Mesendoderm (in vitro differentiated cells): ENCODE measurements around the gene ZNF865.

ENCODE experiments used
- DNase-seq: peaks from one replicate; pipeline ENCODE4 v3.0.0; 2013
- H2AK5ac ChIP-seq: 2 replicates; pipeline ENCODE4 v1.6.1; 2013; ENCODE audit warnings: low read length, inconsistent platforms
- H2BK120ac ChIP-seq: 2 replicates; pipeline ENCODE4 v1.6.1; 2013; ENCODE audit warnings: low read depth, mild to moderate bottlenecking, low read length, moderate library complexity, mixed read lengths
- H2BK15ac ChIP-seq: replicated peaks from 2 replicates; pipeline ENCODE4 v1.6.1; 2013; ENCODE audit warnings: low read depth, mild to moderate bottlenecking, moderate library complexity
- H2BK5ac ChIP-seq: 2 replicates; pipeline ENCODE4 v1.6.1; 2013; ENCODE audit warnings: low read length, inconsistent platforms
- H3K18ac ChIP-seq: 2 replicates; pipeline ENCODE4 v1.6.1; 2013; ENCODE audit warnings: mild to moderate bottlenecking, low read length, mixed read lengths
- H3K23ac ChIP-seq: one replicate; pipeline ENCODE4 v1.6.1; 2013; ENCODE audit warnings: low read length
- H3K27ac ChIP-seq: 2 replicates; pipeline ENCODE4 v1.5.1; 2013; ENCODE audit warnings: low read depth, mild to moderate bottlenecking, inconsistent platforms, low read length, moderate library complexity
- H3K27me3 ChIP-seq: 2 replicates; pipeline ENCODE4 v1.6.1; 2013; ENCODE audit warnings: low read length, control low read depth, mild to moderate bottlenecking, inconsistent platforms; ENCODE audit not compliant: insufficient read depth, poor library complexity
- H3K36me3 ChIP-seq: 2 replicates; pipeline ENCODE4 v1.6.1; 2013; ENCODE audit warnings: low read length, inconsistent platforms; ENCODE audit not compliant: control insufficient read depth, insufficient read depth
- H3K4ac ChIP-seq: one replicate; pipeline ENCODE4 v1.6.1; 2013; ENCODE audit warnings: low read depth, mild to moderate bottlenecking, low read length, moderate library complexity
- H3K4me1 ChIP-seq: 2 replicates; pipeline ENCODE4 v1.6.1; 2013; ENCODE audit warnings: low read depth, low read length, inconsistent platforms; ENCODE audit not compliant: control insufficient read depth
- H3K4me2 ChIP-seq: 2 replicates; pipeline ENCODE4 v1.6.1; 2013; ENCODE audit warnings: low read length
- H3K4me3 ChIP-seq: 2 replicates; pipeline ENCODE4 v1.5.1; 2013; ENCODE audit warnings: mild to moderate bottlenecking, low read length
- H3K56ac ChIP-seq: one replicate; pipeline ENCODE4 v1.6.1; 2013; ENCODE audit warnings: low read length
- H3K79me1 ChIP-seq: 2 replicates; pipeline ENCODE4 v1.6.1; 2013; ENCODE audit warnings: low read length, inconsistent platforms
- H3K79me2 ChIP-seq: 2 replicates; pipeline ENCODE4 v1.6.1; 2013; ENCODE audit warnings: mild to moderate bottlenecking, low read length; ENCODE audit not compliant: control insufficient read depth, insufficient read depth
- H3K9ac ChIP-seq: 2 replicates; pipeline ENCODE4 v1.6.1; 2013; ENCODE audit warnings: low read length, inconsistent platforms
- H4K5ac ChIP-seq: one replicate; pipeline ENCODE4 v1.6.1; 2013; ENCODE audit warnings: low read length
- H4K8ac ChIP-seq: one replicate; pipeline ENCODE4 v1.6.1; 2013; ENCODE audit warnings: low read depth, mild to moderate bottlenecking, control low read depth, low read length, moderate library complexity
- WGBS: extraction: QIAGEN DNeasy Blood & Tissue Kit; methylation state at CpG from one replicate; pipeline ENCODE4 v1.1.7; 2013; ENCODE audit warnings: low lambda C conversion rate, missing lambda C conversion rate; ENCODE audit not compliant: insufficient coverage; ENCODE audit errors: extremely low coverage; 5-methylcytosine and 5-hydroxymethylcytosine counted together

ZNF865 gene

GRCh38 chr19:55643003-55643886 lies 37.8 kb downstream of the ZNF865 start, which contains the start of gene ZNF581:
TSS of gene ZNF581 (plus strand) at chr19:55643649. CDS start at chr19:55644572, 923 bp downstream.
- peak within 1 kb of the TSS; percentile 97 for H3K56ac ChIP-seq
- H2BK15ac ChIP-seq = no peak within 1 kb of the TSS
- peak within 1 kb of the TSS; percentile 84 for H4K8ac ChIP-seq
- H3K27ac ChIP-seq = peak within 1 kb of the TSS; percentile 36
- H3K4ac ChIP-seq = peak within 1 kb of the TSS; percentile 95
- peak within 1 kb of the TSS; percentile 30 for H2AK5ac ChIP-seq
- peak within 1 kb of the TSS; percentile 59 for H2BK5ac ChIP-seq
- peak within 1 kb of the TSS; percentile 96 for H3K4me2 ChIP-seq
- peaks cover 8% of the 10 kb centered on the region for H3K79me1 ChIP-seq
- peak within 1 kb of the TSS; percentile 98 for H3K4me3 ChIP-seq
- peak within 1 kb of the TSS; percentile 39 for H2BK120ac ChIP-seq
- WGBS = no CpG with 5 or more reads among the region's 56 CpGs
- peaks cover 20% of the 10 kb centered on the region for H3K79me2 ChIP-seq
- peak within 1 kb of the TSS; percentile 99 for H3K9ac ChIP-seq
- H3K36me3 ChIP-seq = peaks cover 7% of the 10 kb centered on the region
- no peaks in the 10 kb centered on the region for H3K27me3 ChIP-seq
- DNase-seq = peak; percentile 87
- peak within 1 kb of the TSS; percentile 91 for H3K18ac ChIP-seq
- peak within 1 kb of the TSS; percentile 5 for H4K5ac ChIP-seq
- peaks cover 2% of the 10 kb centered on the region for H3K4me1 ChIP-seq
- peak within 1 kb of the TSS; percentile 89 for H3K23ac ChIP-seq

GRCh38 chr19:55643887-55644176 lies 38.4 kb downstream of the ZNF865 start:
- Histone ChIP-seq H3K56ac (peak overlapping the region; percentile 97), H3K79me1 (peaks cover 8% of the 10 kb centered on the region), H4K5ac (no peak overlapping the region), H3K4me3 (peak overlapping the region; percentile 98), H3K4me2 (peak overlapping the region; percentile 78), H3K23ac (peak overlapping the region; percentile 89), H3K27me3 (no peaks in the 10 kb centered on the region), H3K79me2 (peaks cover 20% of the 10 kb centered on the region), H2BK120ac (peak overlapping the region; percentile 39), H3K9ac (peak overlapping the region; percentile 99), H3K27ac (no peak overlapping the region), H3K36me3 (peaks cover 7% of the 10 kb centered on the region), H3K4ac (peak overlapping the region; percentile 95), H2AK5ac (peak overlapping the region; percentile 27), H4K8ac (peak overlapping the region; percentile 84), H2BK5ac (no peak overlapping the region), H3K4me1 (peaks cover 2% of the 10 kb centered on the region), H2BK15ac (no peak overlapping the region), H3K18ac (peak overlapping the region; percentile 91)
- WGBS = no CpG with 5 or more reads among the region's 15 CpGs
- DNase-seq = no peak

GRCh38 chr19:55644191-55644833 lies 38.9 kb downstream of the ZNF865 start:
- WGBS = no CpG with 5 or more reads among the region's 12 CpGs
- Histone ChIP-seq H4K8ac (no peak overlapping the region), H2AK5ac (peak overlapping the region; percentile 30), H3K79me1 (peaks cover 8% of the 10 kb centered on the region), H3K18ac (no peak overlapping the region), H3K23ac (peak overlapping the region; percentile 89), H2BK120ac (peak overlapping the region; percentile 39), H4K5ac (no peak overlapping the region), H3K27ac (no peak overlapping the region), H3K4me1 (peaks cover 2% of the 10 kb centered on the region), H3K79me2 (peaks cover 20% of the 10 kb centered on the region), H3K9ac (peak overlapping the region; percentile 99), H3K4me2 (peak overlapping the region; percentile 78), H3K36me3 (peaks cover 7% of the 10 kb centered on the region), H3K4me3 (peak overlapping the region; percentile 98), H3K56ac (peak overlapping the region; percentile 97), H2BK15ac (no peak overlapping the region), H3K27me3 (no peaks in the 10 kb centered on the region), H2BK5ac (no peak overlapping the region), H3K4ac (peak overlapping the region; percentile 95)
- DNase-seq = no peak

- Histone ChIP-seq H3K79me2 (peaks cover 20% of the 10 kb centered on the region), H2BK5ac (no peak overlapping the region), H3K4me1 (peaks cover 2% of the 10 kb centered on the region), H3K4ac (no peak overlapping the region), H3K23ac (no peak overlapping the region), H3K18ac (no peak overlapping the region), H3K36me3 (peaks cover 7% of the 10 kb centered on the region), H2AK5ac (no peak overlapping the region), H3K27me3 (no peaks in the 10 kb centered on the region), H3K9ac (peak overlapping the region; percentile 99), H3K79me1 (peaks cover 8% of the 10 kb centered on the region), H3K4me2 (no peak overlapping the region), H2BK15ac (no peak overlapping the region), H4K5ac (no peak overlapping the region), H4K8ac (no peak overlapping the region), H2BK120ac (no peak overlapping the region), H3K27ac (no peak overlapping the region), H3K4me3 (no peak overlapping the region), H3K56ac (peak overlapping the region; percentile 97)
- no peak for DNase-seq
- WGBS = no CpG with 5 or more reads among the region's 28 CpGs
Observed at GRCh38 chr19:55644842-55645511, 39.5 kb downstream of the ZNF865 start.

- Histone ChIP-seq H3K23ac (no peak overlapping the region), H3K4me1 (no peaks in the 10 kb centered on the region), H3K36me3 (peaks cover 7% of the 10 kb centered on the region), H3K27me3 (no peaks in the 10 kb centered on the region), H2BK5ac (no peak overlapping the region), H3K56ac (no peak overlapping the region), H3K4ac (no peak overlapping the region), H2BK120ac (no peak overlapping the region), H3K4me2 (no peak overlapping the region), H3K4me3 (no peak overlapping the region), H3K79me2 (peaks cover 20% of the 10 kb centered on the region), H3K18ac (no peak overlapping the region), H4K8ac (no peak overlapping the region), H3K27ac (no peak overlapping the region), H2BK15ac (no peak overlapping the region), H3K79me1 (peaks cover 8% of the 10 kb centered on the region), H3K9ac (no peak overlapping the region), H2AK5ac (no peak overlapping the region), H4K5ac (no peak overlapping the region)
- DNase-seq = no peak
- WGBS = no CpG with 5 or more reads among the region's 5 CpGs
Observed at GRCh38 chr19:55645512-55645881, 40.0 kb downstream of the ZNF865 start.
